GM10266 (cell line): ENCODE measurements around the gene PSMB2.

Source experiments
- DNase-seq: peaks from one replicate; pipeline ENCODE4 v3.0.0; 2012; ENCODE audit errors: extremely low spot score
- TF ChIP-seq, protein P1 (sequence below): IDR thresholded peaks from 2 replicates; pipeline ENCODE4 v1.5.1; 2012; ENCODE audit warnings: mild to moderate bottlenecking, low read depth; ENCODE audit not compliant: control insufficient read depth, insufficient read depth; ENCODE audit errors: missing control alignments

The PSMB2 gene

DNA sequence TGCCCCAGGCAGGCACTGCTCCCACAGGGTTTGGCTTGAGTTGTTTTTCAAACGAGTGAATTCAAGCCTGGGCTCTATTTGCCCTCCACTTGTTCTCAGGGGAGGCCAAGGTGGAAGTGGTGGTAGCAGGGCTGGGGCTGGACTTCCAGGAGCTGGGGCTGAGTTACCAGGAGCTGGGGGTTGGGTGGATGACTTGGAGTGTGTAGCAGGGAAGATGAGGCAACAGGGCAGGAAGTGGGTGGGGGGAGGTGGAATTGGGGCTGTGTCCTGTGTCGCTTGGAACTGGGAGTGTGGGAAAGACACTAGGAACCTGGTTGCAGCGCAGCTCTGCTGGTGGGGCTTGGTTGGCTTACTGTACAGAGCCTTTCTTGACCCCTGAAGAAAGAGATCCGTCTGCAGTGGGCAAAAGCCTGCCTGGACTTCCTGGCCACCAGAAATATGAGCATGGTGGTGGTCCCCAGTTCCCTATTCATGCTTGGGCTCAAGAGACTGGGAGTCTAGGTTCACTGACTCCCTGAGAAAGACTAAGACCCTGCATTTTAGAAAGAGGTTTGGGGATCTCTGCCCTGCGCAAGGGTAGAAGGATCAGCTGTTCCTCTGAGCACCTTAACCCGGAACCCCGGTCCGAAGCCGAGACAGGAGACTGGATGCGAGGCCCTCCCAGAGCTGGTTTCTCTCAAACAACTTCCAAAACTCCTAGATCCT lies 65.1 kb downstream of the PSMB2 start:
- no peak for DNase-seq
- TF ChIP-seq, protein P1, sequence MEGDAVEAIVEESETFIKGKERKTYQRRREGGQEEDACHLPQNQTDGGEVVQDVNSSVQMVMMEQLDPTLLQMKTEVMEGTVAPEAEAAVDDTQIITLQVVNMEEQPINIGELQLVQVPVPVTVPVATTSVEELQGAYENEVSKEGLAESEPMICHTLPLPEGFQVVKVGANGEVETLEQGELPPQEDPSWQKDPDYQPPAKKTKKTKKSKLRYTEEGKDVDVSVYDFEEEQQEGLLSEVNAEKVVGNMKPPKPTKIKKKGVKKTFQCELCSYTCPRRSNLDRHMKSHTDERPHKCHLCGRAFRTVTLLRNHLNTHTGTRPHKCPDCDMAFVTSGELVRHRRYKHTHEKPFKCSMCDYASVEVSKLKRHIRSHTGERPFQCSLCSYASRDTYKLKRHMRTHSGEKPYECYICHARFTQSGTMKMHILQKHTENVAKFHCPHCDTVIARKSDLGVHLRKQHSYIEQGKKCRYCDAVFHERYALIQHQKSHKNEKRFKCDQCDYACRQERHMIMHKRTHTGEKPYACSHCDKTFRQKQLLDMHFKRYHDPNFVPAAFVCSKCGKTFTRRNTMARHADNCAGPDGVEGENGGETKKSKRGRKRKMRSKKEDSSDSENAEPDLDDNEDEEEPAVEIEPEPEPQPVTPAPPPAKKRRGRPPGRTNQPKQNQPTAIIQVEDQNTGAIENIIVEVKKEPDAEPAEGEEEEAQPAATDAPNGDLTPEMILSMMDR = no peak

DNA sequence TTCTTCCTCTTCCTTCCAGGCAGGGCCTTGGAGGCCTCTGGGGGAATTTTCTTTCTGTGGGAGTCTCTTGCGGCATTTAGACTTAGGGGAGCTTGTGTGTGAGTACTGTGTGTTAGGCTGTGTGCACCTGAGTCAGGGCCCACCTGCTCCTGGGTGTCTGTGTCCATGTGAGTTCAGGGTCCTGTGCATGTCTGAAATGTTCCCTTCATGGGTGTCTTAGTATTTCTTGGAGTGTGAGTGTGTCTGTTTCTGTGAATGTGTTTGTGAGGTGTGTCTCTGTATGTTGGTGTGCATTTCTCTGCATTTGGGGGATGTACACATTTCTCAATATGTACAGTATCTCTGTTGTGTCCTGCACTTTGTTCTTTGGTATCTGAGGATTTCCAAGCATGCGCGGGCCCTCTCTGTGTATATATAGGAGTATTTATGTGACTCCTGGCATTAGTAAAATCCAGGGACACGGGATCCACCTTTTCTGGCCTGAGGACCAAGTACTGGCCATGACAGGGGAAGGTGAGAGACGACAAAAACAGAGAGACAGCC lies 65.8 kb downstream of the PSMB2 start:
- DNase-seq = no peak
- TF ChIP-seq, protein P1 = no peak

DNA sequence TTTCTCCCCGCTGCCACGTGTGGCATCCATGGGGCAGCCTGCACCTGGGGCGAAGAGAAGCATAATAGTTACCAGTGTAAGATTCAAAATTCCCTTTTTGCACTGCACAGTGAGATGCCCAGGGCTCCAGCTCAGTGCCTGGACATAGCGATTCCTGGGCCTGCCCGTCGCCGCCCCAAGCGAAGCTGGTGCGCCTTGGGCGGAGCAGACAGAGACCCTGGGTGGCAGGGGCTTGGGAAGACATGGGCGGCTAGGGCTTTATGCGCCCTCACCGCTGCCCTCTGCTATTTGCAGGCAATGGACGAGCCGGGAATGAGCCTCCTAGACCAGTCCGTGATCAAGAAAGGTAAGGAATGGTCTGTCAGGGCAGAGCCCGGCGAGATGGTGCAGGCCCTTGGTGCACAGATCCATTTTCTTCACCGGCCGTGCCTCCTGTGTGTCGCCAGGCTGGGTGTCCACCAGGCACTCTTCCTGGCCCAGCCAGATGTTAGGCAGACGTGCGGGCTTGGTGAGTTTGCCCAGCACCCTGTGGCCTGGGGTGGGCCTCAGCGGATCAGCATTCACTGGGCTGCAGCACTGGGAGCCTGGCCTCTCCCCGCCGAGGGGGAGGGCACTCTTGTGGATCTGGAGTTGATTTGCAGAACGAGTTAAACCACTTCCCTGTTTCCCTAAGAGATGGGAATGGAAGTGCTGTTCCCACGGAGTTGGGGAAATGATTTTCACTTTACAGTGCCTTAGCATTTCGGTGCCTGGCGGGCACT lies 66.5 kb downstream of the PSMB2 start:
- no peak for DNase-seq
- TF ChIP-seq, protein P1 = no peak

DNA sequence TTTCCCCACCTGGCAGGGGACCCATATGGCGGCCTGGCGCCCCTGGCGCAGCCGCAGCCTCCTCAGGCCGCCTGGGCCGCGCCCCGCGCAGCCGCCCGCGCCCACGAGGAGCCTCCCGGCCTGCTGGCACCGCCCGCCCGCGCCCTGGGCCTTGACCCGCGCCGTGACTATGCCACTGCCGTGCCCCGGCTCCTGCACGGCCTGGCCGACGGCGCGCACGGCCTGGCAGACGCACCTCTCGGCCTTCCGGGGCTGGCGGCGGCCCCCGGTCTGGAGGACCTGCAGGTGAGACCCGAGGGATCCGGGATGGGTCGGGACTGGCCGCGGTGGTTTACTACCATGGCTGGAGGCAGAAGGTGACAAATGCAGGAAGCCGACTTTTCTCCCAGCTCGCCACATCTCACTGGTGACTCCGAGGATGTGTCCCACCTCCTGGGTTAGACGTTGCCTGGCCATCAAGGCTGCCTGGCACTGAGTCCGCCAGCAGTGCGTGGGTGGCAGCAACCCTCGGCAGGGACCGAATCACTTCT lies 67.1 kb downstream of the PSMB2 start:
- TF ChIP-seq, protein P1 = no peak
- DNase-seq = no peak

DNA sequence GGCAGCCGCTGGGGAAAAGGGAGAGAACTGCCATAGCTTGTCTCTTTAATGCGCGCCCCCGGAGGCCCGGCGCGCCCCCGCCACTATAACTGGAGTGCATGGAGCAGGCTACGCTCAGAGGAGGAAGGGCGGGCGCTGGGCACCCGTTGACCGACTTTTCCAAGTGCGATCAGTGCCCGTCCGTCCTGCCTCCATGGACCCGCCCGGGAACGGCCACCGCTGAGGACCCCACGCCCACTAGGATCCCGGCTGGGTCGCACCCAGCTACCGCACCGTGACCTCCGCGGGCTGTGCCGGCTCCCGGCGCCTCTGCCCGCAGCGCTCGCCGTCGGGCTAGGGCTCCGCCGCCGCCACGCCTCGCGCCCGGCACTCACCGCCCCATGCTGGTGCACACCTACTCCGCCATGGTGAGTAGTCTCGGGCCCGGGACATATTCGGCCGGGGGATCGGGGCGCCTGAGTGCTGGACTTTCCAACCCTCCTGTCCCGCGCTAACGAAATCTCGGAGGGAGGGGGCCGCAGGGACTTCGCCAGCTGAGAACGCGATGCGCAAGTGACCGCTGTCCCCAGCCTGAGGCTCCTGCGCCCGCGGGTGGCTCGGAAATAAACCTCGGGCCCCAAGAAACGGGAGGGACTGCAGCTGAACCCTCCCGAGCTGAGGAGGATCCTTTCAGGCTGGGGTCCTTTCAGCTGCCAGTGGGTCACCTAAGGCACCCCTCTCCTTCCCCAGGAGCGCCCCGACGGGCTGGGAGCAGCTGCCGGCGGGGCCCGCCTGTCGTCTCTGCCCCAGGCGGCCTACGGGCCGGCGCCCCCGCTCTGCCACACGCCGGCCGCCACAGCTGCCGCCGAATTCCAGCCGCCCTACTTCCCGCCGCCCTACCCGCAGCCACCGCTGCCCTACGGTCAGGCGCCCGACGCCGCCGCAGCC lies 67.9 kb downstream of the PSMB2 start, which contains the start of gene TFAP2E:
Gene TFAP2E (plus strand): TSS at position 117 of the 927 bp plus-strand sequence. CDS start 264 bp downstream, at position 381.
- DNase-seq = no peak

DNA sequence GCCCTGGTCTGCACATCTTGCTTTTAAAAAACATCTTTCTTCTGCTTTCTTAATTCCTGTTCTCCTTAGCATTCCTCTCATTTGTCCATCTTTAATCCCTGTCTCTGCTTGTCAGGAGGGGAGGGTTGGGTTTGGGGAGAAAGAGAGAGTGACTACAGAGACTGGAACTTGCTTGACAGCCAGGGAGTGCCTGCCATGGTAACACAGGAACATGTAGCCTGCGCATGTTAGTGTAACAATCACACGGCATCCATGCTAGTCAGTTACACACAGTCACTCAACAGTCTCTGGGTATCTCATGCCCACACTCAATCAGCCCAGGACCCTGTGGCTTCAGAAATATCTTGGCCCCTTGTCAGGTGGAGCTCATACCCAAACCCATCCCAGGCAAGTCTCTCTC lies 69.0 kb downstream of the PSMB2 start:
- TF ChIP-seq, protein P1 = no peak
- no peak for DNase-seq

More for the DNA sequence above, 67.9 kb downstream of the PSMB2 start, which contains the start of gene TFAP2E:
- TF ChIP-seq, protein P1 = no peak
